Measurements from ENCODE around the gene FLT4. TPM values are rescaled to one million over a fixed set of nuclear protein-coding genes. Genes with fewer than 3 reads are reported as not detected.

Gene FLT4
- total and polyA plus RNA-seq, 8 donors = 0.79 to 6.8 (median 2.1) TPM

DNA sequence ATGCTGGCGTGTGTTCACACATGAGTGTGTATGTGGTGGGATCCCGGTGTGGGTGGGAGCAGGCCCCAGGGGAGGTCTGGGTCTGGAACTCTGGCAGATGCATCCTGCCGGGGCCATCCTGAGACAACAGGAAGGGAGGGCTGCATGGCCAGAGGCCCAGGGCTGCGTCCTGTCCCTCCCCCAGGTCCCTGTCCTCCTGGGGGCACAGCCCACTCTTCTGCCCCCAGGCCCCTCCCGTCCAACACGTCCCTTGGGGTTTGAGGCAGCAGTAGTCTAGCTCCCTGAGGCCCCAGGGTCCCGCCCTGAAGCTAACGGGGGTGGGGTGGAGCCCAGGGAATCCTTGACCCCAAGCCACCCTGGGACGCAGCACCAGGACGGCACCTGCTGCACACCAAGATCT lies 16.6 kb downstream of the FLT4 start:
- Histone ChIP-seq H3K4me3 (no peak overlapping the region), H3K36me3 (no peaks in the 10 kb centered on the region), H3K4me1 (no peaks in the 10 kb centered on the region), H3K27ac (no peak overlapping the region), H3K27me3 (no peaks in the 10 kb centered on the region), H3K9me3 (no peaks in the 10 kb centered on the region)
- TF ChIP-seq, protein P1, sequence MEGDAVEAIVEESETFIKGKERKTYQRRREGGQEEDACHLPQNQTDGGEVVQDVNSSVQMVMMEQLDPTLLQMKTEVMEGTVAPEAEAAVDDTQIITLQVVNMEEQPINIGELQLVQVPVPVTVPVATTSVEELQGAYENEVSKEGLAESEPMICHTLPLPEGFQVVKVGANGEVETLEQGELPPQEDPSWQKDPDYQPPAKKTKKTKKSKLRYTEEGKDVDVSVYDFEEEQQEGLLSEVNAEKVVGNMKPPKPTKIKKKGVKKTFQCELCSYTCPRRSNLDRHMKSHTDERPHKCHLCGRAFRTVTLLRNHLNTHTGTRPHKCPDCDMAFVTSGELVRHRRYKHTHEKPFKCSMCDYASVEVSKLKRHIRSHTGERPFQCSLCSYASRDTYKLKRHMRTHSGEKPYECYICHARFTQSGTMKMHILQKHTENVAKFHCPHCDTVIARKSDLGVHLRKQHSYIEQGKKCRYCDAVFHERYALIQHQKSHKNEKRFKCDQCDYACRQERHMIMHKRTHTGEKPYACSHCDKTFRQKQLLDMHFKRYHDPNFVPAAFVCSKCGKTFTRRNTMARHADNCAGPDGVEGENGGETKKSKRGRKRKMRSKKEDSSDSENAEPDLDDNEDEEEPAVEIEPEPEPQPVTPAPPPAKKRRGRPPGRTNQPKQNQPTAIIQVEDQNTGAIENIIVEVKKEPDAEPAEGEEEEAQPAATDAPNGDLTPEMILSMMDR (IDR thresholded peaks at IDR 0.05) = no peak
- ATAC-seq (no peak), FAIRE-seq (no peak), DNase-seq (peak in 3 of 6 donors; percentile 14 to 56 (median 35))
- intact Hi-C loops (cut with DNase I) = no loop called here
- WGBS, 2 donors = 62 to 74% methylated on average over 9 to 10 of the region's 10 CpGs

DNA sequence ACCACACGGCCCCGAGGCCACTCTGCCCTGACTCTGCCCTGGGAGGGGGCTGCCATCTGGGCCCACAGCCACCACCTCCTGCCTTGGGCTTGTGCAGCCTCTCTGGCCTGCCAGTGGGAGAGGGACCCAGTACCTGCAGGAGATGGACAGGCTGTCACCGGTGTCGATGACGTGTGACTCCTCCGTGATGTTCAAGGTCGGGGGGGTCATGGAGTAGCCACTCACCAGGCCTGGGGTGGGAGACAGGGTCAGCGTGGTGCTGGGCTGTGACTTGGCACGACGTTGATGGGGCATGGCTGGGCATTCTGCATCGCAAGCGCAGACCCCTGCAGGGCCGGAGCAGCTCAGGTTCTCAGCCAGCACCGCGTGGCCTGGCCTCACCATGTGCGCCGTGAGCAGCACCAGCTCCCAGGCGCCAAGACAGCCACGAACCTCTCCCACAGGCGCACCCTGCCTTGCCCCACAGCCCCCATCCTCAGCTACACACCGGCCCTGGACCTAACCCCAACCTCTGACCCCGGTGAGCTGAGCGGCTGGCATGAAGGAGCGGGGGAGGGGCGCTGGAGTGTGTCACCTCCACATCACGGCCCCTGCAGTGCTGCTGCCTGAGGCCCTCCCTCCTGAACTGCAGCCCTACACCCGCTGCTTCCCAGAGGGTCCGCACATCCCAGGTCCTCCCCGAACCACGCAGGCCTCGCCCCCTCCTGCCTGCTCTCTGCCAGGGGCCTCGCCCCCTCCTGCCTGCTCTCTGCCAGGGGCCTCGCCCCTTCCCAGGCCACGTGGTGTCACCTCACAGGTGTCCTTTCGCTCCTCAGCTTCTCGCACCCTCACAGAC lies 17.6 kb downstream of the FLT4 start:
- Histone ChIP-seq H3K4me1 (no peaks in the 10 kb centered on the region), H3K36me3 (no peaks in the 10 kb centered on the region), H3K27me3 (no peaks in the 10 kb centered on the region), H3K27ac (no peak overlapping the region), H3K9me3 (no peaks in the 10 kb centered on the region), H3K4me3 (no peak overlapping the region)
- peak in 3 of 6 donors; percentile 14 to 59 (median 49) for DNase-seq
- FAIRE-seq = no peak
- intact Hi-C loops (cut with DNase I) = no loop called here
- TF ChIP-seq, protein P1 (IDR thresholded peaks at IDR 0.05) = no peak
- ATAC-seq = no peak
- WGBS, 2 donors = 60 to 69% methylated on average over 31 to 36 of the region's 36 CpGs

DNA sequence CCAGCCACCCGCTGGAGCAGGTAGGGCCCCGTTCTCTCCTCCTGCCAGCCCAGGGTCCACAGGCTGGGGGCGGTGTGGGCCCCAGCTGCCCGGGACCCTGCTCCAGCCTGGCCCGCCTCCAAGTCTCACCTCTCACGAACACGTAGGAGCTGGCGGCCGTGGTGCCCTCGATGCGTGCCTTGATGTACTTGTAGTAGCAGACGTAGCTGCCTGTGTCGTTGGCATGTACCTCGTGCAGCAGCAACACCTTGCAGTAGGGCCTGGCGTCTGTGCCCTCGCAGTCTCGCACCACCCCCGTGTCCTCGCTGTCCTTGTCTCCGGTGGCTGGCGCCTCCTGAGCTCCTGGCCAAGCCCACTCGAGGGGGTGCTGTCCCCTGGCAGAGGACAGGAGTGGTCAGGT lies 19.0 kb downstream of the FLT4 start:
- no peaks in the 10 kb centered on the region for H3K27me3 ChIP-seq
- 81 to 89% methylated on average over 21 to 22 of the region's 22 CpGs for WGBS, 2 donors

DNA sequence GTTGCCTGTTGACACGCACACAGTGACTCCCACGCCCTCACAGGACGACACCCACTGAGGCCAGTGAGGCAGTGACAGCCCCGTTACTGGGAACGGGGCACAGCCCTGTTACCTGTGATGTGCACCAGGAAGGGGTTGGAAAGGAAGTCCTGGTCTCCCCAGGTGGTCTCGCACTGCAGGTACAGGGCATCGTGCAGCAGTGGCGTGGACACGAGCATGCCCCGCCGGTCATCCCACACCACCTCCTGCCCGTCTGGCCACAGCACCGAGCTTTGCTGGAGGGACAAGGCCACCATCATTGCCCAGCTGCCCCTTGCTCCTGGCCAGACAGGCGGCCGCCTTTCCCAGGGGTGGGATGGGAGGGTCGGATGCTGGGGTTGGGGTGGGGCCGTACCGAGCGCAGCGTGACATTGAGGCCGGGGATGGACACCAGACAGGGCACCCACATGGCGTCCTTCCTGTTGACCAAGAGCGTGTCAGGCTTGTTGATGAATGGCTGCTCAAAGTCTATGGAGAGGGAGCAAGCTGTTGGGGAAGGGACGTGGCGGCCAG lies 19.5 kb downstream of the FLT4 start:
- no peaks in the 10 kb centered on the region for H3K36me3 ChIP-seq
- intact Hi-C loops (cut with DNase I) = no loop called here
- TF ChIP-seq, protein P1 (IDR thresholded peaks at IDR 0.05) = no peak
- peak in 2 of 6 donors; percentile 11 to 49 for DNase-seq
- no peak overlapping the region for H3K27ac ChIP-seq
- H3K27me3 ChIP-seq = no peaks in the 10 kb centered on the region
- WGBS, 2 donors = 77 to 84% methylated on average over 25 of the region's 25 CpGs
- H3K4me3 ChIP-seq = no peak overlapping the region
- no peaks in the 10 kb centered on the region for H3K9me3 ChIP-seq
- no peak for ATAC-seq
- H3K4me1 ChIP-seq = no peaks in the 10 kb centered on the region
- FAIRE-seq = no peak

More for the DNA sequence above, 19.0 kb downstream of the FLT4 start:
- ATAC-seq (no peak), FAIRE-seq (no peak), DNase-seq (peak in 2 of 6 donors; percentile 11 to 72)
- no peaks in the 10 kb centered on the region for H3K4me1 ChIP-seq
- TF ChIP-seq, protein P1 (IDR thresholded peaks at IDR 0.05) = no peak
- no peak overlapping the region for H3K27ac ChIP-seq
- H3K4me3 ChIP-seq = no peak overlapping the region
- H3K36me3 ChIP-seq = no peaks in the 10 kb centered on the region
- no peaks in the 10 kb centered on the region for H3K9me3 ChIP-seq
- intact Hi-C loops (cut with DNase I) = no loop called here

Data from pancreas (tissue), 10 donors.